TTC549 (cell line): Measurements from ENCODE around the gene LRRC15.

Experiments used
- FAIRE-seq: peaks from 2 replicates; lab custom pipeline; 2012; peaks lifted over from hg19 to GRCh38; lab: Jason Lieb, UNC

The LRRC15 gene

GRCh38 chr3:194384569-194385001, 15.0 kb upstream of the LRRC15 start:
- FAIRE-seq = no peak

- no peak for FAIRE-seq
These were observed 14.6 kb upstream of the LRRC15 start for GRCh38 chr3:194384156-194384555.

- FAIRE-seq = no peak
These were observed 13.9 kb upstream of the LRRC15 start for GRCh38 chr3:194383276-194383940.

GRCh38 chr3:194382892-194383223, 13.3 kb upstream of the LRRC15 start:
- no peak for FAIRE-seq

- no peak for FAIRE-seq
These were observed 12.8 kb upstream of the LRRC15 start for GRCh38 chr3:194382196-194382891.

- no peak for FAIRE-seq
These were observed 11.9 kb upstream of the LRRC15 start for GRCh38 chr3:194381460-194381875.

GRCh38 chr3:194380326-194380725, 10.8 kb upstream of the LRRC15 start:
- FAIRE-seq = no peak

- FAIRE-seq = no peak
These were observed 10.1 kb upstream of the LRRC15 start for GRCh38 chr3:194379651-194380050.

GRCh38 chr3:194379231-194379630, 9.7 kb upstream of the LRRC15 start:
- no peak for FAIRE-seq

- FAIRE-seq = no peak
These were observed 8.2 kb upstream of the LRRC15 start for GRCh38 chr3:194377708-194378107.

- FAIRE-seq = no peak
These were observed 6.7 kb upstream of the LRRC15 start for GRCh38 chr3:194376241-194376560.

- no peak for FAIRE-seq
These were observed 6.1 kb upstream of the LRRC15 start for GRCh38 chr3:194375473-194376240.

GRCh38 chr3:194374935-194375334, 5.4 kb upstream of the LRRC15 start:
- FAIRE-seq = no peak

- FAIRE-seq = no peak
These were observed 4.4 kb upstream of the LRRC15 start for GRCh38 chr3:194373899-194374298.

- FAIRE-seq = no peak
These were observed 3.5 kb upstream of the LRRC15 start for GRCh38 chr3:194373028-194373427.

GRCh38 chr3:194370753-194371152, 1.2 kb upstream of the LRRC15 start:
- FAIRE-seq = no peak

GRCh38 chr3:194368918-194369317, 625 bp downstream of the LRRC15 start:
- no peak for FAIRE-seq

GRCh38 chr3:194367992-194368841, 1.3 kb downstream of the LRRC15 start:
- no peak for FAIRE-seq

GRCh38 chr3:194365978-194366490, 3.5 kb downstream of the LRRC15 start:
- no peak for FAIRE-seq

GRCh38 chr3:194365526-194365925, 4.0 kb downstream of the LRRC15 start:
- no peak for FAIRE-seq

GRCh38 chr3:194364652-194365434, 4.7 kb downstream of the LRRC15 start:
- no peak for FAIRE-seq

GRCh38 chr3:194364314-194364651, 5.3 kb downstream of the LRRC15 start:
- no peak for FAIRE-seq
